HS-5 (cell line): ENCODE results near the gene MAU2.
A peak's percentile ranks its signal among the peaks of the same experiment; 100 is the strongest.
"Not testable (repeated sequence)": the region's sequence is repeated elsewhere in the genome, so short reads cannot be mapped to it uniquely, and the experiment has no call there.

Source experiments
- DNase-seq: peaks from one replicate; pipeline ENCODE4 v3.0.0-alpha.2; 2012; ENCODE audit warnings: low read depth

Gene MAU2

GRCh38 chr19:19345970-19346369 is 25.3 kb downstream of the MAU2 start:
- no peak for DNase-seq

- DNase-seq, result no peak
These were observed 26.9 kb downstream of the MAU2 start for GRCh38 chr19:19347401-19348110.

GRCh38 chr19:19348266-19348665 is 27.6 kb downstream of the MAU2 start:
- DNase-seq, result no peak

GRCh38 chr19:19349365-19349764 is 28.7 kb downstream of the MAU2 start:
- no peak for DNase-seq

GRCh38 chr19:19350756-19351155 is 30.1 kb downstream of the MAU2 start:
- not testable (repeated sequence) for DNase-seq

- DNase-seq, result no peak
These were observed 32.2 kb downstream of the MAU2 start for GRCh38 chr19:19352823-19353222.

GRCh38 chr19:19354007-19354406 is 33.4 kb downstream of the MAU2 start:
- no peak for DNase-seq

- DNase-seq, result no peak
These were observed 34.3 kb downstream of the MAU2 start for GRCh38 chr19:19354932-19355331.

GRCh38 chr19:19355606-19356139 is 35.0 kb downstream of the MAU2 start:
- DNase-seq, result no peak

GRCh38 chr19:19356500-19356899 is 35.9 kb downstream of the MAU2 start:
- no peak for DNase-seq

GRCh38 chr19:19356901-19357566 is 36.4 kb downstream of the MAU2 start:
- DNase-seq, result no peak

- peak; percentile 71 for DNase-seq
These were observed 40.5 kb downstream of the MAU2 start for GRCh38 chr19:19361075-19361594.

- no peak for DNase-seq
These were observed 41.4 kb downstream of the MAU2 start for GRCh38 chr19:19362075-19362474.

- no peak for DNase-seq
These were observed 46.1 kb downstream of the MAU2 start for GRCh38 chr19:19366434-19367396.

GRCh38 chr19:19368087-19368486 is 47.5 kb downstream of the MAU2 start:
- no peak for DNase-seq

- no peak for DNase-seq
These were observed 50.4 kb downstream of the MAU2 start for GRCh38 chr19:19371059-19371458.

GRCh38 chr19:19372656-19373416 is 52.2 kb downstream of the MAU2 start:
- peak; percentile 20 for DNase-seq

GRCh38 chr19:19379527-19379926 is 58.9 kb downstream of the MAU2 start:
- no peak for DNase-seq

- not testable (repeated sequence) for DNase-seq
These were observed 59.7 kb downstream of the MAU2 start for GRCh38 chr19:19380316-19380715.

- DNase-seq, result no peak
These were observed 60.6 kb downstream of the MAU2 start for GRCh38 chr19:19381007-19381926.
